Measurements from ENCODE around the gene MORF4L1.
"Not testable (repeated sequence)": the region's sequence is repeated elsewhere in the genome, so short reads cannot be mapped to it uniquely, and the experiment has no call there.

The MORF4L1 gene

DNA sequence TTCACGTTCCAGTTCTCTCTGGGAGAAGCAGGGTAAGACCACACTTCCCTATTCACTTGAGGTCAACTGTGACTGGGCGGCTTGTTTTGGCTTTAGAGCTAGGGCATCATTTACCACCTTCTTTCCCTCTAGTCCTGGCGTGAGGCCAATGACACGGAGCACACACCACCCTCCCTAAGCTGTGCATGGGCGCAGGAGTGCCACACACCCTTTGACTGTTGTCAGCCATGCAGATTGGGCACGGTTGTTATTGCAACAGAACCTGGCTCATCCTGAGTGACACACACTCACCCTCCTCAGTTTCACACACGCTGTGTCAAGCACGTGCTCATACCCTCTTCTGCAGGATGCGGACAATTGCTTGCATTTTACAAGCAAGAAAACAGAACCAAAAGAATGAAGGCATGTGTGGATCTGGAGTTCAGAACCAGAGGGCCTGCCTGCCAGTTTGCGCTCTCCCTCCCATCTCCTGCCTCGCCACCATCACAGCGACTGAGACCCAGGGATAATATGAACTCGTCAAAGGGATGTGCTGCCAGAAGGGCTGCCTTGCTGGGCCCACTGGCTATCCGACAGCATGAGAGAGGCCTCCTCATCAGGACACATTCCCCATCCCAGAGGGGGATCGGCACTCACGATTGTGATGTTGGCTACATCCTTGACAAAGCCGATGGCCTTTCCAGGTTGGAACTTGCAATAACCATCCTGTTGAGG lies 54.5 kb downstream of the MORF4L1 start:
- peaks cover 93% of the 10 kb centered on the region for H3K36me3 ChIP-seq (ENCODE audit: control insufficient read depth, low read length)

GRCh38 chr15:78928176-78928575 lies 55.5 kb downstream of the MORF4L1 start:
- H3K79me2 ChIP-seq (ENCODE audit: control insufficient read depth, low read length); H3F3A ChIP-seq (ENCODE audit: control insufficient read depth, insufficient read depth); H4K20me1 ChIP-seq (ENCODE audit: control insufficient read depth, insufficient read depth, low read depth, low read length); H3K27ac ChIP-seq (ENCODE audit: low read depth, low read length); H3K4me1 ChIP-seq (ENCODE audit: control insufficient read depth, low read length); H3K4me2 ChIP-seq (ENCODE audit: low read length); H3K9me2 ChIP-seq (replicated peaks; ENCODE audit: control insufficient read depth, low read length); H3K4me3 ChIP-seq (ENCODE audit: low read length); H3K9me3 ChIP-seq (ENCODE audit: control insufficient read depth, insufficient read depth, low read length); H3K27me3 ChIP-seq (ENCODE audit: control insufficient read depth, low read length): not testable (repeated sequence)
- peaks cover 93% of the 10 kb centered on the region for H3K36me3 ChIP-seq (ENCODE audit: control insufficient read depth, low read length)

More for the DNA sequence above, 54.5 kb downstream of the MORF4L1 start:
- Histone ChIP-seq H3K9me3 (ENCODE audit: control insufficient read depth, insufficient read depth, low read length) (no peaks in the 10 kb centered on the region), H3K4me1 (ENCODE audit: control insufficient read depth, low read length) (no peaks in the 10 kb centered on the region), H3K9me2 (replicated peaks; ENCODE audit: control insufficient read depth, low read length) (no peaks in the 10 kb centered on the region), H3K27me3 (ENCODE audit: control insufficient read depth, low read length) (no peaks in the 10 kb centered on the region), H4K20me1 (ENCODE audit: control insufficient read depth, insufficient read depth, low read depth, low read length) (no peaks in the 10 kb centered on the region), H3K79me2 (ENCODE audit: control insufficient read depth, low read length) (no peaks in the 10 kb centered on the region), H3K4me3 (ENCODE audit: low read length) (no peak overlapping the region), H3K4me2 (ENCODE audit: low read length) (no peak overlapping the region), H3F3A (ENCODE audit: control insufficient read depth, insufficient read depth) (peaks cover 4% of the 10 kb centered on the region), H3K27ac (ENCODE audit: low read depth, low read length) (no peak overlapping the region)
- TF ChIP-seq CTCF (IDR thresholded peaks at IDR 0.05; ENCODE audit: low read depth, low read length, poor library complexity, severe bottlenecking) (no peak), EZH2phosphoT487 (IDR thresholded peaks at IDR 0.05; ENCODE audit: borderline replicate concordance, low read length) (no peak)

GRCh38 chr15:78928616-78929093 lies 56.0 kb downstream of the MORF4L1 start:
- Histone ChIP-seq H3K27me3 (ENCODE audit: control insufficient read depth, low read length) (no peaks in the 10 kb centered on the region), H3K36me3 (ENCODE audit: control insufficient read depth, low read length) (peaks cover 93% of the 10 kb centered on the region), H3K4me1 (ENCODE audit: control insufficient read depth, low read length) (no peaks in the 10 kb centered on the region), H3K9me2 (replicated peaks; ENCODE audit: control insufficient read depth, low read length) (no peaks in the 10 kb centered on the region), H3K4me2 (ENCODE audit: low read length) (no peak overlapping the region), H3K9me3 (ENCODE audit: control insufficient read depth, insufficient read depth, low read length) (no peaks in the 10 kb centered on the region), H3K4me3 (ENCODE audit: low read length) (no peak overlapping the region), H3K27ac (ENCODE audit: low read depth, low read length) (no peak overlapping the region), H3F3A (ENCODE audit: control insufficient read depth, insufficient read depth) (no peaks in the 10 kb centered on the region; the same call in none of the 2 replicates), H4K20me1 (ENCODE audit: control insufficient read depth, insufficient read depth, low read depth, low read length) (no peaks in the 10 kb centered on the region), H3K79me2 (ENCODE audit: control insufficient read depth, low read length) (no peaks in the 10 kb centered on the region)
- TF ChIP-seq EZH2phosphoT487 (IDR thresholded peaks at IDR 0.05; ENCODE audit: borderline replicate concordance, low read length): no peak
- no peak for TF ChIP-seq CTCF (IDR thresholded peaks at IDR 0.05; ENCODE audit: low read depth, low read length, poor library complexity, severe bottlenecking)

- no peak for TF ChIP-seq EZH2phosphoT487 (IDR thresholded peaks at IDR 0.05; ENCODE audit: borderline replicate concordance, low read length)
- TF ChIP-seq CTCF (IDR thresholded peaks at IDR 0.05; ENCODE audit: low read depth, low read length, poor library complexity, severe bottlenecking): no peak
- Histone ChIP-seq H3K79me2 (ENCODE audit: control insufficient read depth, low read length) (no peaks in the 10 kb centered on the region; the same call in 1 of the 2 replicates), H3K9me2 (replicated peaks; ENCODE audit: control insufficient read depth, low read length) (no peaks in the 10 kb centered on the region), H4K20me1 (ENCODE audit: control insufficient read depth, insufficient read depth, low read depth, low read length) (no peaks in the 10 kb centered on the region), H3K9me3 (ENCODE audit: control insufficient read depth, insufficient read depth, low read length) (no peaks in the 10 kb centered on the region), H3F3A (ENCODE audit: control insufficient read depth, insufficient read depth) (no peaks in the 10 kb centered on the region; the same call in 1 of the 2 replicates), H3K36me3 (ENCODE audit: control insufficient read depth, low read length) (peaks cover 95% of the 10 kb centered on the region), H3K4me3 (ENCODE audit: low read length) (no peak overlapping the region), H3K27ac (ENCODE audit: low read depth, low read length) (no peak overlapping the region), H3K4me1 (ENCODE audit: control insufficient read depth, low read length) (no peaks in the 10 kb centered on the region), H3K27me3 (ENCODE audit: control insufficient read depth, low read length) (no peaks in the 10 kb centered on the region), H3K4me2 (ENCODE audit: low read length) (no peak overlapping the region)
Measured at GRCh38 chr15:78929536-78930264, 57.0 kb downstream of the MORF4L1 start.
